HL-60/S4 (cell line): ENCODE results near the gene RASSF7.

ENCODE experiments used
- in situ Hi-C: fragments of 300-500 bp; cut with MboI; formaldehyde crosslinking; loops from 2 replicates; pipeline ENCODE4 v1.14.3; 2022; ENCODE audit warnings: low sequenced_read_pairs

RASSF7 gene

DNA sequence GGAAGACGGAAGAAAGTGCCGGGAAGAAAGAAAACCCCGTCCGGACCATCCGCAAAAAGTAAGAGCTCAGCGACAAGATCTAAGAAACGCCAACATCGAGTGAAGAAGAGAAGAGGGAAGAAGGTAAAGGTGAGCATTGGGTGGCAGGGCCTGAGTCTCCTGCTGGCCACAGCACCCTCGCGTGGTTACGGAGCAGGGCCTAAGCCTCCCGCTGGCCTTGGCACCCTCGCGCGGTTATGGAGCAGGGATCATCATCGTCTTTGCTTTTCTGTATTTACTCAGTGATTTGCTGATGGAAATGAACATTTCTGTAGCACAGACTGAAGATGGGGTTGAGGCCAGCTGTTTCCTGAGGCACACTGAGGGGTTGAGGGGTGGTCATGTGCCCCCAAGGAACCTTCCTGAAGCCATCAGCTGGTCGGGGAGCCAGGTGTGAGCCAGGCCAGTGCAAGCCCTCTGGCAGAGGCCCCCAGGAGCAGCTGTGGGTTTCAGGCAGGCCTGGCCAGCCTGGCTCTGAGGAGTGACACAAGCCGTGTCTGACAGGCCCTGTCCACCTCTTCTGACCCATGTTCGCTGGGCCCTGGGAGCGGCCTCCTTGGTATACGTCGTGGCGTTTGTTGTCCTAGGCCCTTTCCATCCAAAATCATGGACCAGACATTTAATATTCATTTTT lies 40.9 kb downstream of the RASSF7 start:
- in situ Hi-C loops: no loop called here

DNA sequence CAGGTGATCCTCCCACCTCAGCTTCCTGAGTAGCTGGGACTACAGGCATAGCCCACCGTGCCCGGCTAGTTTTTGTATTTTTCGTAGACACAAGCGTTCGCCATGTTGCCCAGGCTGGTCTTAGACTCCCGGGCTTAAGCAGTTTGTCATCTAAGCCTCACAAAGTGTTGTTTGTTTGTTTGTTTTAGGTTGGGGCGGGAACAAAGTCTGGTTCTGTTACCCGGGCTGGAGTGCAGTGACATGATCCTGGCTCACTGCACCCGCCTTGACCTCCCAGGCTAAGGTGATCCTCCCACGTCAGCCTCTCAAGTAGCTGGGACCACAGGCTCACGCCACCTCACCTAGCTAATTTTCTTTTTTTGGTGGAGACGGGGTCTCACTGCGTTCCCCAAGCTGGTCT lies 42.4 kb downstream of the RASSF7 start:
- in situ Hi-C loops: no loop called here

DNA sequence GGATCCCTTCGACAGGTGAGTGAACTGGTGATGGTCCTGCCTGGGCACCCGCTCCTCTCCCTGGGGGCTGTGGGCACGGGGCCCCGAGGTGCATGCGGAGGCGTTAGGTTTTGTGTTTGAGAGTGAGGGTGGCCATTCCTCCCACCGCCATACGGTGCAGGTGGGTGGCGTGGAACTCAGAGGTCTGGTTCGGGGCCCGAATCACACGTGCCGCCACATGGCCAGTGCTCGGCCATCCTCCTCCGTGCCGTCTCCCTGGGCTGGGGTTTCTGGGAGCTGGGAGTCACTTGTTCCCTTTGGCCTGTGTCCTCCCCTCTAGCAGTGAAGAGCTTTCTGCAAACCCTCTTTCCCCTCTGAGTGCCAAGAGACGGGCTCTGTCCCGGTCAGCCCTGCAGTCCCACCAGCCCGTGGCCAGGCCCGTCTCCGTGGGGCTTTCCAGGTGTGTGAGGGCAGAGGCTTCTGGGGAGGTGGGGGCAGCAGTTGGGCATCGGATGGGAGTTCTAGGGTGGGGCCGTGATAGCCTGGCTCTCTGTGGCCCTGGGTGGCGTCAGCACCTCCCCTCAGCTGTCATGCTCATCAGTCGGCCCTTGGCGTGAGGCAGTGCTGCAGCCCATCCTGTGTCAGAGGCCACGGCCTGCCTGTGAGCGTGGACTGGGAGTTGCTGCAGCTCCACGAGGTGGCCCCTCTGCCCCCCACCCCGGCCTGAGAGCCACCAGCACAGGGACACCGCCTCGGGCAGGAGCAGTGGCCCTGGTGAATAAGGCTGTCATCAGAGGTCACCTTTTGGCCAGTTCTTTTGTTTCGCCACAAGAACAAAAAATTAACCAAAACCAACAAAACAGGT lies 44.7 kb downstream of the RASSF7 start:
- in situ Hi-C loops: no loop called here

DNA sequence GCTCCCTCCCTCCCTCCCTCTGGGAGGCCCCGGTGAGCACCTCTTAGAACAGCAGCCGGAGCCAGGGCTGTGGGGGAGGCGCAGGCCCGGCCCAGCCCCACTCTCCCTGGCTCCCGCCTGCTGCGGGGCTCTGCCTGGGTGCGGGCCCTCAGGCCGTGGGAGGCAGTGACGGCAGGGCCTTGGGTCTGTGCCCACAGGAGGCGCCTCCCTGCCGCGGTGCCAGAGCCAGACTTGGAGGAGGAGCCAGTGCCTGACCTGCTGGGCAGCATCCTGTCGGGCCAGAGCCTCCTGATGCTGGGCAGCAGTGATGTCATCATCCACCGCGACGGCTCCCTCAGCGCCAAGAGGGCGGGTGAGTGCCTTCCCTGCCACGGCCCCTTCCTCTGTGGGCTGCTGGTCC lies 45.5 kb downstream of the RASSF7 start:
- in situ Hi-C loops: no loop called here

DNA sequence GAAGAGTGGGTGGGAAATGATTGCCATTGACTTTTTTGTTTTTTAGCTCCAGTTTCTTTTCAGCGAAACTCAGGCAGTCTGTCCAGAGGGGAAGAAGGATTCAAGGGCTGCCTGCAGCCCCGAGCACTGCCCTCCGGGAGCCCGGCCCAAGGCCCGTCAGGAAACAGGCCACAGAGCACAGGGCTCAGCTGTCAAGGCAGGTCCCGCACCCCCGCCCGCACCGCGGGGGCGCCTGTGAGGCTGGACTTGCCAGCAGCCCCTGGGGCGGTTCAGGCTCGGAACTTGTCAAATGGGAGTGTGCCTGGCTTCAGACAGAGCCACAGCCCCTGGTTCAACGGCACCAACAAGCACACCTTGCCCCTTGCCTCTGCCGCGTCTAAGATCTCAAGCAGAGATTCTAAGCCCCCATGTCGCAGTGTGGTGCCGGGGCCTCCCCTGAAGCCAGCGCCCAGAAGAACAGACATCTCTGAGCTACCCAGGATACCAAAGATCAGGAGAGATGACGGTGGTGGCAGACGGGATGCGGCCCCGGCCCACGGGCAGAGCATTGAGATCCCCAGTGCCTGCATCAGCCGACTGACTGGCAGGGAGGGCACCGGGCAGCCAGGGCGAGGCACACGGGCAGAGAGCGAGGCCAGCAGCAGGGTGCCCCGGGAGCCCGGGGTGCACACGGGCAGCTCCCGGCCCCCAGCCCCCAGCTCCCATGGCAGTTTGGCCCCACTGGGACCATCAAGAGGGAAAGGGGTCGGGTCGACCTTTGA lies 46.4 kb downstream of the RASSF7 start:
- in situ Hi-C loops: no loop called here

DNA sequence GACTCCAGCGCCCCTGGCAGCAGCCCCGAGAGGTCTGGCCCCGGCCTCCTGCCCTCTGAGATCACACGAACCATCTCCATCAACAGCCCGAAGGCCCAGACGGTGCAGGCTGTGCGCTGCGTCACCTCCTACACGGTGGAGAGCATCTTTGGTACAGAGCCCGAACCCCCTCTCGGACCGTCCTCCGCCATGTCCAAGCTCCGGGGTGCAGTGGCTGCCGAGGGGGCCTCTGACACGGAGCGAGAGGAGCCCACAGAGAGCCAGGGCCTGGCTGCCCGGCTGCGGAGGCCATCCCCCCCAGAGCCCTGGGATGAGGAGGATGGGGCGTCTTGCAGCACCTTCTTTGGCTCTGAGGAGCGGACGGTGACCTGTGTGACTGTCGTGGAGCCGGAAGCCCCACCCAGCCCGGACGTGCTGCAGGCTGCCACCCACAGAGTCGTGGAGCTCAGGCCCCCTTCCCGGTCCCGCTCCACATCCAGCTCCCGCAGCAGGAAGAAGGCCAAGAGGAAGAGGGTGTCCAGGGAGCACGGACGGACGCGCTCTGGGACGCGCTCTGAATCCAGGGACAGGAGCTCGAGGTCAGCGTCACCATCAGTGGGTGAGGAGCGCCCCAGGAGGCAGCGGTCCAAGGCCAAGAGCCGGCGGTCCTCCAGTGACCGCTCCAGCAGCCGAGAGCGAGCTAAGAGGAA lies 47.3 kb downstream of the RASSF7 start:
- in situ Hi-C loops: no loop called here

DNA sequence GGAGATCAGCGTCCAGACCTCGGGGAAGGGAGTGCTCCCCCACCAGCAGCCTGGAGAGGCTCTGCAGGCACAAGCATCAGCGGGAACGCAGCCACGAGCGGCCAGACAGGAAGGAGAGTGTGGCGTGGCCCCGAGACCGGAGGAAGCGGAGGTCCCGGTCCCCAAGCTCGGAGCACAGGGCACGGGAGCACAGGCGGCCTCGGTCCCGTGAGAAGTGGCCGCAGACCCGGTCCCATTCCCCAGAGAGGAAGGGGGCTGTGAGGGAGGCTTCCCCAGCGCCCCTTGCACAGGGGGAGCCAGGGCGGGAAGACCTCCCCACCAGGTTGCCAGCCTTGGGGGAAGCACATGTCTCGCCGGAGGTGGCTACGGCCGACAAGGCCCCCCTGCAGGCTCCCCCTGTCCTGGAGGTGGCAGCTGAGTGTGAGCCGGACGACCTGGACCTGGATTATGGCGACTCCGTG lies 48.1 kb downstream of the RASSF7 start:
- in situ Hi-C loops: no loop called here

DNA sequence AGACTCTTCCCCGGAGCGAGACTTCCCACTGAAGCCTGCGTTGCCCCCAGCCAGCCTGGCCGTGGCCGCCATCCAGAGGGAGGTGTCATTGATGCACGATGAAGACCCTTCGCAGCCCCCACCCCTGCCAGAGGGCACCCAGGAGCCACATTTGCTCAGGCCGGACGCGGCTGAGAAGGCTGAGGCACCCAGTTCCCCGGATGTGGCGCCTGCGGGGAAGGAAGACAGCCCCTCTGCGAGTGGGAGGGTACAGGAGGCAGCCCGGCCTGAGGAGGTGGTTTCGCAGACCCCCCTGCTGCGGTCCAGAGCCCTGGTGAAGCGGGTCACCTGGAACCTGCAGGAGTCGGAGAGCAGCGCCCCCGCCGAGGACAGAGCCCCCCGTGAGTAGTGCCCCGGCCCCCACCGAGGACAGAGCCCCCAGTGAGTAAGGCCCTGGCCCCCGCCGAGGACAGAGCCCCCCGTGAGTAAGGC lies 48.6 kb downstream of the RASSF7 start:
- in situ Hi-C loops: no loop called here

DNA sequence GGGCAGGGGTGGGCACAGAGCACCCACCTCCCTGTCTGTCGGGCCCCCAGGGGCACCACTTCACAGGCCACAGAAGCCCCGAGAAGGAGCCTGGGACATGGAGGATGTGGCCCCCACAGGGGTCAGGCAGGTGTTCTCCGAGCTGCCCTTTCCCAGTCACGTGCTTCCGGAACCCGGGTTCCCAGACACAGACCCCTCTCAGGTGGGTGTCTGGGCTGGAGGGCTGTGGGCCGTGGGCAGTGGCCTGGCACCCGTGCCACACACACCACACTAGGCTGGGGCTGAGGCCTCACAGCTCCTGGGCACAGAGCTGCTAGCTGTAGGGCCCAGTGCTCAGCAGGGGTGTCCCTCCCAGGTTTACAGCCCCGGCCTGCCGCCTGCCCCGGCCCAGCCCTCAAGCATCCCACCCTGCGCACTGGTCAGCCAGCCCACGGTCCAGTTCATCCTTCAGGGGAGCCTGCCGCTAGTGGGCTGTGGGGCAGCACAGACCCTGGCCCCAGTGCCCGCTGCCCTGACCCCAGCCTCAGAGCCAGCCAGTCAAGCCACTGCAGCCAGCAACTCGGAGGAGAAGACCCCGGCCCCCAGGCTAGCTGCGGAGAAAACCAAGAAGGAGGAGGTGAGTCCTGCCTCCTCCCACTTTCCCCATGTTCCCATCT lies 49.5 kb downstream of the RASSF7 start:
- in situ Hi-C loops: no loop called here

DNA sequence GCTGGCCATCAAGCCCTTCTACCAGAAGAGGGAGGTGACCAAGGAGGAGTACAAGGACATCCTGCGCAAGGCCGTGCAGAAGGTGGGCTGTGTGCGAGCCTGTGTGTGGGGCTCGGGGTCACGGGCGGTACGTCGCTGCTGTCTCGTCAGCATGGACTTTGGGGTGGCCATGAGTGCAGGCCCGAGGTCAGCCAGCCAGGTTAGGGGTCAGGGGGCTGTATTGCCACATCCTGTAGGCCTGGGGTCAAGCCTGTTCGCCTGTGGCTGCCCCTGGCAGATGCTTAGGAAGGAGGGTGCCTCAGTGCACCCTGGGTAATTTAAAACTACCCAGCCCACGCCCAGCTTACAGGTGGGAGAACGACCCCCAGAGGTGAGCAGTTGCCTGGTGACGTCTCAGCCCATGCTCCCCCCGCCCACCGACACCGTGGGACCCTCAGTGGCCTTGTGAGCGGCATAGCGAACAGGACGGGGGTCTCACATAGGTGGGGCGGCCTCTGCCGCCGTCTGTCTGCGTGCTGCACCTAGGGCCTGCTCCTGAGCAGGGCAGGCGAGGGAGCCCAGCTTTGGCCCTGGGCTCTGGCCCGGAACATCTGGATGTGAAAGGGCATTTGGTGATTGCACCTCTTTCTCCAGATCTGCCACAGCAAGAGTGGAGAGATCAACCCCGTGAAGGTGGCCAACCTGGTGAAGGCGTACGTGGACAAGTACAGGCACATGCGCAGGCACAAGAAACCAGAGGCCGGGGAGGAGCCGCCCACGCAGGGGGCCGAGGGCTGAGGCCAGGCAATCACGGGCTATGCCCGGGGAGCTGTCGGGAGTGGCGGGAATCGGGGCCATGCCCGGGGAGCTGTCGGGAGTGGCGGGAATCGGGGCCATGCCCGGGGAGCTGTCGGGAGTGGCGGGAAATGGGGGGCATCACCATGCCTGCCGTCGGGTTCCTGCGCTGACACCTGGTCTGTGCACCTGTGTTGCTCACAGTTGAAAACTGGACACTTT lies 50.5 kb downstream of the RASSF7 start:
- in situ Hi-C loops: no loop called here

DNA sequence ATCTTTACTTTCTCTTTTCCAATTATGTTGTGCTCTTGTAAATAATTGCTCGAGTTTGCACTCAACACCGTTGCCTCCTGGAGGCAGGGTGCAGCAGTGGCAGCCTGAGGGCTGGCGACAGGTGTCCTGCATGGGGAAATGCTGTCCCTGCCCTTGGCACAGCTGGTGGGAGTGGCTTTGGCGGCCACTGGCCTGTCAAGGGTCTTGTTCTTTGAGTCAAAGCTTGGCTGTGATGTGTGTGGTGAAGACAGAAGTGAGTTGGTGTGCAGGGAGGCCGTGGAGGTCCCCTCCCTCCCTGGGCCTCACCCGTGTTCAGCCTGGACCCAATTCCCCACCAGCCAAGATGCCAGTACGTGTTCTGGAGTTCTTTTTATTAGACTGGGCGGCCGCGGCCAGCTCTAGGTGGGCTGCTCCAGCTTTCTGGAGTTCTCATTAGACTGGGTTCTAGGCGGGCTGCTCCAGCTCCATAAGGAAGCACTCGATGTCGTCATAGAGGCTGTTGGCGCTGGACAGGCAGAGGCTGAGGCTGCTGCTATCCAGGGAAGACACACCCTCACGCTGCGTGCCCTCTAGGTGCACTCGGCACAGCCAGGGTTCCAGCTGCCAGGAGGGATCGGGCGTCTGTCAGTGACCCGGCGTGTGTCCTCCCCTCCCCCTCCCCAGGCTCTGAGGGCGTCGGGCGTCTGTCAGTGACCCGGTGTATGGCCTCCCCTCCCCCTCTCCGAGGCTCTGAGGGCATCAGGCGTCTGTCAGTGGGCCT lies 51.6 kb downstream of the RASSF7 start:
- in situ Hi-C loops: no loop called here

DNA sequence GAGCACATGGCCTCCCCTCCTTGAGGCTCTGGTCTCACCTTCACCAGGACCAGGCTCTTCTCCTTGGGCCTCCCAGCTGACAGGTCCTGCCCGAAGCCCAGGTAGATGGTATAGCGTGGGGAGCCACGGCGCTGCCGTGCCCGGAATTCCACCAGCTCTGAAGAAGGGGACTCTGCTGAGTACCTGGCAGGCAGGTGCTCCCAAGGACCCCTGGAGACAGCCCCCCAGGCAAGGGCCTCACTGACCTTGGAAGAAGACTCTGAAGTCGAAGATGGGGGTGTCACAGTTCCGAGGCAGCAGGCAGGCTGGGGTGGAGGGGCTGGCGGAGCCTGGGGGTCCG lies 52.2 kb downstream of the RASSF7 start:
- in situ Hi-C loops: no loop called here

DNA sequence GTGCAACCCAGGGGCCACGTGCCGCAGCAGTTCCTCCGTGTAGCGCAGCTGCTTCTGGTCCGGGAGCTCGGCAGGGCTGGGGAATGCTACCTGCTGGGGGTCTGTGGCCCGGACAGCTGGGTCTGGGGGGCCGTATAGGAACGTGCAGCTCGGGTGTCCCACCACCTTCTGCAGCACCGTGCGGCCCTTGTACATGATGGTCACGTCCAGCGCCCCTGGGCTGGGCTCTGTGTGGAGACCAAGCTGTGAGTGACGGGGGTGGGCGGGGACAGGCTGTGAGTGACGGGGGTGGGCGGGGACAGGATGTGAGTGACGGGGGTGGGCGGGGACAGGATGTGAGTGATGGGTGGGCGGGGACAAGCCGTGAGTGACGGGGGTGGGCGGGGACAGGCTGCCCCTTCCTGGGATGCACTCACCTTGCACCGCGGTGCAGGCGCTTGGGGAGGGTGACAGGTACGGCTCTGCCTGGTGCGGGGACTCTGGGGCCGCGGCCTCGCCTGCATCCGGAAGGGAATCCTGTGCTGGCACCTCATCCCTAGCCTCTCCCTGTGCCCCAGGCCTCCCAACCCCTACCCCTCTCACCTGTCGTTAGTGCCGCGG lies 52.7 kb downstream of the RASSF7 start:
- in situ Hi-C loops: no loop called here
